ENCODE data around the gene RAMAC. TPM values are rescaled to one million over a fixed set of nuclear protein-coding genes. Genes with fewer than 3 reads are reported as not detected.

RAMAC gene
- total RNA-seq, 1 experiment from 2014 or later = 31.5 TPM

GRCh38 chr15:82951472-82952157, 34.4 kb upstream of the RAMAC start:
- no peaks in the 10 kb centered on the region for H3K27me3 Mint-ChIP-seq (ENCODE audit: unreplicated experiment)
- intact Hi-C loops (cut with micrococcal nuclease; ENCODE audit: unreplicated experiment) = no loop called here
- DNase-seq = no peak
- BruUV-seq (replicated peaks) = TSS peak; percentile 44
- CTCF ChIA-PET = interaction anchor here (0.6 kb wide), 1 partner anchor 14 kb away, joined by 3 read pairs; no protein-coding TSS in a partner anchor
- no peak for TF ChIP-seq CTCF (IDR thresholded peaks at IDR 0.05; ENCODE audit: unreplicated experiment)
- peaks cover 8% of the 10 kb centered on the region for H3K36me3 Mint-ChIP-seq (ENCODE audit: insufficient read depth, unreplicated experiment)
- H3K27ac Mint-ChIP-seq (ENCODE audit: unreplicated experiment) = peak overlapping the region; percentile 15
- peaks cover 8% of the 10 kb centered on the region for H3K4me1 Mint-ChIP-seq (ENCODE audit: low read depth, unreplicated experiment)
- no peaks in the 10 kb centered on the region for H3K9me3 Mint-ChIP-seq (ENCODE audit: low read depth, unreplicated experiment)
- H3K4me3 Mint-ChIP-seq (ENCODE audit: low read depth, unreplicated experiment) = no peak overlapping the region

- no peak for TF ChIP-seq CTCF (IDR thresholded peaks at IDR 0.05; ENCODE audit: unreplicated experiment)
- H3K27me3 Mint-ChIP-seq (ENCODE audit: unreplicated experiment) = no peaks in the 10 kb centered on the region
- H3K9me3 Mint-ChIP-seq (ENCODE audit: low read depth, unreplicated experiment) = no peaks in the 10 kb centered on the region
- CTCF ChIA-PET = interaction anchor here (0.6 to 0.7 kb wide), 2 partner anchors 13 to 395 kb away, joined by 3 read pairs; no protein-coding TSS in a partner anchor
- H3K4me3 Mint-ChIP-seq (ENCODE audit: low read depth, unreplicated experiment) = peak within 1 kb of the TSS; percentile 45
- H3K27ac Mint-ChIP-seq (ENCODE audit: unreplicated experiment) = peak within 1 kb of the TSS; percentile 15
- intact Hi-C loops (cut with micrococcal nuclease; ENCODE audit: unreplicated experiment) = no loop called here
- DNase-seq = peak; percentile 68
- H3K4me1 Mint-ChIP-seq (ENCODE audit: low read depth, unreplicated experiment) = peaks cover under 1% of the 10 kb centered on the region
- H3K36me3 Mint-ChIP-seq (ENCODE audit: insufficient read depth, unreplicated experiment) = peaks cover 8% of the 10 kb centered on the region
- no TSS peak for BruUV-seq (replicated peaks)
These were observed 33.6 kb upstream of the RAMAC start, which contains the start of gene HOMER2 for GRCh38 chr15:82952158-82953081. Gene HOMER2 (minus strand): TSS chr15:82952720. CDS start chr15:82952535, 185 bp downstream.

GRCh38 chr15:82958638-82959037, 27.4 kb upstream of the RAMAC start:
- Mint-ChIP-seq H3K9me3 (ENCODE audit: low read depth, unreplicated experiment) (no peaks in the 10 kb centered on the region), H3K27ac (ENCODE audit: unreplicated experiment) (no peak overlapping the region)
- CTCF ChIA-PET = interaction anchor here (1.4 kb wide), 1 partner anchor 126 kb away, joined by 4 read pairs; no protein-coding TSS in a partner anchor

More at GRCh38 chr15:82958638-82959037, 27.4 kb upstream of the RAMAC start:
- Mint-ChIP-seq H3K27me3 (ENCODE audit: unreplicated experiment) (no peaks in the 10 kb centered on the region), H3K4me3 (ENCODE audit: low read depth, unreplicated experiment) (no peak overlapping the region), H3K4me1 (ENCODE audit: low read depth, unreplicated experiment) (peaks cover 11% of the 10 kb centered on the region), H3K36me3 (ENCODE audit: insufficient read depth, unreplicated experiment) (no peaks in the 10 kb centered on the region)
- no peak for DNase-seq
- no TSS peak for BruUV-seq (replicated peaks)
- no peak for TF ChIP-seq CTCF (IDR thresholded peaks at IDR 0.05; ENCODE audit: unreplicated experiment)
- intact Hi-C loops (cut with micrococcal nuclease; ENCODE audit: unreplicated experiment) = no loop called here

Measured in Calu3 (cell line).